T follicular helper cell (primary cell): ENCODE data around the gene RAD51.

Experiments
- DNase-seq: peaks from one replicate; pipeline ENCODE4 v3.0.0-alpha.2; 2020; ENCODE audit warnings: low read depth

RAD51 gene

DNA sequence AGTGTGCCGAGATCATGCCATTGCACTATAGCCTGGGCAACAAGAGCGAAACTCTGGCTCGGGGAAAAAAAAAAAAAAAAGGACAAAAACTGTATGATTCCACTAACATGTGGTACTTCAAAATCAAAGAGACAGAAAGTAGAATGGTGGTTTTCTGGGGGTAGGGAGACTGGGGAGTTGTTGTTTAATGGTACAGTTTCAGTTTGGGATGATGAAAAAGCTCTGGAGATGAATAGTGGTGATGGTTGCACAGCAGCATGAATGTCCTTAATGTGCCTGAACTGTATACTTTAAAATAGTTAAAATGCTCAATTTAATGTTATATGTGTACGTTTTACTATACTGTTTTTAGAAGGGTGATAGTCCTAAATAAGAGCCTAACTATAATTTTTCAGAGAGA, 27.4 kb downstream of the RAD51 start:
- no peak for DNase-seq

DNA sequence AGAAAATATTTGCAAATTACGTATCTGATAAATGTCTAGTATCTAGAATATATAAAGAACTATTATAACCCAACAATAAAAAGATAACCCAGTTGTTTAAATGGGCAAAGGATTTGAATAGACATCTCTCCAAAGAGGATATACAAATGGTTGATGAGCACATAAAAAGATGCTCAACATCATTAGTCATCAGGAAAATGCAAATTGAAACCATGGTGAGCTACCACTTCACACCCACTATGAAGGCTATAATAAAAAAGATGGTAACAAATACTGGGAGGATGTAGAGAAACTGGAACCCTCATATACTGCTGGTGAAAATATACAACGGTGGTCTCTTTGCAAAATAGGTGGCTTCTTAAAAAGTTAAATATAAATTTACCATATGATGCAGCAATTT, 28.0 kb downstream of the RAD51 start:
- DNase-seq = no peak

DNA sequence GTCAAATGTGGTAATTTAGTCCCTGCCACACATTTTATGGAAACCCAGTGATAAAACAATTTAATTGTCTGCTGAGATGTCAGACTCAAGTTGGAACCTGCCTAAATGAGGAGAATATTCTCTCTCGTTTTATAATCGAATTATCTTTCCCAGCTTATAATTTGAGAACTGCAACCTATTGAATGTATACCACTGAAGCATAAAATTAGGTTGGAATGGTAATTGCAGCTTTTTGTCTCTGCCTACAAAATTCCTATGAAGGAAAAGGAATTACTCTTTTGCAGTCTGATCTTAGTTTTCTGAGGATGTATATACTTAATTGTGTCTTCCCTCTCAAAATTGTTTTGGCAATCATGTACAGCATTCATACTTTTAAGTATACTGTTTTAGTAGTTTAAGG, 28.9 kb downstream of the RAD51 start:
- no peak for DNase-seq

DNA sequence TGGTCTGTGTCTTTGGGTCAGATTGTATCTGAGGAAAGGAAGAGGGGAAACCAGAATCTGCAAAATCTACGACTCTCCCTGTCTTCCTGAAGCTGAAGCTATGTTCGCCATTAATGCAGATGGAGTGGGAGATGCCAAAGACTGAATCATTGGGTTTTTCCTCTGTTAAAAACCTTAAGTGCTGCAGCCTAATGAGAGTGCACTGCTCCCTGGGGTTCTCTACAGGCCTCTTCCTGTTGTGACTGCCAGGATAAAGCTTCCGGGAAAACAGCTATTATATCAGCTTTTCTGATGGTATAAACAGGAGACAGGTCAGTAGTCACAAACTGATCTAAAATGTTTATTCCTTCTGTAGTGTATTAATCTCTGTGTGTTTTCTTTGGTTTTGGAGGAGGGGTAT, 36.1 kb downstream of the RAD51 start:
- no peak for DNase-seq

DNA sequence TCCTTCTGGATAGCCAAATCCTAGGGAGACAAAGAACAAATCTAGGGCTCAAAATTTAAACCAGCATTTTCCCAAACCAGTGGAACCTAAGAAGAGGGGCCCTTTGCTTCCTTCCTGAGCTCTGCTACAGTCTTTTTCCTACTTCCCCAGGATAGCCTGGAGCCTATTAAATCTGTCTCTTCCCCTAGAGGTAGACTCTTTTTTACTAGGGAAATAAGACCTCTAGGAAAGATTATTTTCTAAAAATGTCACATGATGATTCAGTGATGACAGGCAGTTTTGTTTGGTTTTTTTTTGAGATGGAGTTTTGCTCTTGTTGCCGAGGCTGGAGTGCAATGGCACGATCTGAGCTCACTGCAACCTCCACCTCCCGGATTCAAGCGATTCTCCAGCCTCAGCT, 41.6 kb downstream of the RAD51 start:
- no peak for DNase-seq

DNA sequence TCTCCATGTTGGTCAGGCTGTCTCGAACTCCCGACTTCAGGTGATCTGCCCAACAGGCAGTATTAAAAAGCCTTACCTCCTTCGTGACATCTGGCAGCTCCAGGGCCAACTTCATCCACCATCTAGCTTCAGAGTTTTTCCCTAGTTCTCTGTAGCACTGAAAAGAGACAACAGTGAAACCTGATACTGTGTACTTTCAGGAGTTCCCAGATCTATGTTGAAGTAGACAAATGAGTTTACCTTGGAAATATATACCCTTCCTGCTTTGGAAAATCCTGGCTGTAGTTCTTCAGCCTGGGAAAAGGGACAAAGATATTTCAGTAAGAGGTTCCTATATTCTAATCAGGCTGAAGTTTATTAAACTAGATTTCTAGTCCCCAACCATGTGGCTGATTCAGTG, 42.1 kb downstream of the RAD51 start:
- DNase-seq = no peak

DNA sequence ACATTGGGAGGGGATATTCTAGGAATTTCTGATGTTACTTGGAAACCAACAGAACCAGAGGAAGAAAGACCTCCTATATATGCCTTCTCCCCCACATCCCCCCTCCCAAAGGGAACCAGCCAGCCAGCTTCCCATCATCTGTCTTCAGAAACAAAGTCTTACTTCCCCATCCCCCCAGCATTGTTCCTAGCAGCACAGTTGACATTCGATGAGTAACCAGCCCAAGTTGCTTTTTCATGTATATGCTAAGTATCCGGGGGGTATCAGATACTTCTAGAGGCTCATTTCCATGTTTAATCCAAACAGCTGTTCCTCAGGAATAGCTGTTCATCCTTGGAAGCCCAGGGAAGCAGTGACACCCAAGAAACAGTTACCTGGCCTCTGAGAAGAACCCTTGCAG, 44.1 kb downstream of the RAD51 start:
- DNase-seq = no peak

DNA sequence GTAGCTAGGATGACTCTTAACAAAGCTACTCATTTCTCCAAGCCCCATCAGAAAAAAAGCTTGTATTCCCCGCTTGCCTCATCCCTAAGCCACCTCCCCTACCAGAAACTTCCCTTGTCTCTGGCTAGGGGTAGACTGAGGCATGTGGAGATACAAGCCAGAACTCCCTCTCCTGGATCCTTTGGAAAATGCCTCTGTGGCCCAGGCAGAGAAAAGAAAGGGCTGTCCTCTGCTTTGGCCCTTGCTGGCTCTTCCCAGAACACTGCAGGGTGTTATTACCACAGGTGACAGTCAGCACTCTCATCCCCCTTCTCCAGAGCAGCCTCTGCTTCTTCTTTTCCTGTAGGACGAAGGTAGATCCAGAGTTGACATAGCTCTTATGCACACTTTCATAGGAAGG, 44.9 kb downstream of the RAD51 start:
- no peak for DNase-seq

DNA sequence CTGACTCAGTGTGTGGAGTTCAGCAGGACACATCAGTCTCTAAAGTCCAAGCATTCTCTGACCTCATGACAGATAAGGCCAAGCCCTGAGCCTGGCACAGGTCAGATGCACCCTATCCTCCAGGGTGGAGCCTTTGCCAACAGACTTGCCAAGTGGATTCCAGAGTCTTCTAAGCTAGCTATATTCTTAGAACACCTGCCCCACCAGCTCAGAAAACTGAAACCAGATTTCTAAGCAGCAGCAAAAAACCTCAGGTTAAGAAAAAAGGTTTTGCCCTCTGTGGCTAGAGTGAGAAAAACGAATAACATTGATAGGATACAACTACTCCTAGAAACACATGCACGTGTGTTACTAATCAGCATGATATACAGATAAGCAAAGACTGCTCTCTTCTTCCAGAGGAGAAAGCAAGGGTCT, 48.5 kb downstream of the RAD51 start:
- no peak for DNase-seq

DNA sequence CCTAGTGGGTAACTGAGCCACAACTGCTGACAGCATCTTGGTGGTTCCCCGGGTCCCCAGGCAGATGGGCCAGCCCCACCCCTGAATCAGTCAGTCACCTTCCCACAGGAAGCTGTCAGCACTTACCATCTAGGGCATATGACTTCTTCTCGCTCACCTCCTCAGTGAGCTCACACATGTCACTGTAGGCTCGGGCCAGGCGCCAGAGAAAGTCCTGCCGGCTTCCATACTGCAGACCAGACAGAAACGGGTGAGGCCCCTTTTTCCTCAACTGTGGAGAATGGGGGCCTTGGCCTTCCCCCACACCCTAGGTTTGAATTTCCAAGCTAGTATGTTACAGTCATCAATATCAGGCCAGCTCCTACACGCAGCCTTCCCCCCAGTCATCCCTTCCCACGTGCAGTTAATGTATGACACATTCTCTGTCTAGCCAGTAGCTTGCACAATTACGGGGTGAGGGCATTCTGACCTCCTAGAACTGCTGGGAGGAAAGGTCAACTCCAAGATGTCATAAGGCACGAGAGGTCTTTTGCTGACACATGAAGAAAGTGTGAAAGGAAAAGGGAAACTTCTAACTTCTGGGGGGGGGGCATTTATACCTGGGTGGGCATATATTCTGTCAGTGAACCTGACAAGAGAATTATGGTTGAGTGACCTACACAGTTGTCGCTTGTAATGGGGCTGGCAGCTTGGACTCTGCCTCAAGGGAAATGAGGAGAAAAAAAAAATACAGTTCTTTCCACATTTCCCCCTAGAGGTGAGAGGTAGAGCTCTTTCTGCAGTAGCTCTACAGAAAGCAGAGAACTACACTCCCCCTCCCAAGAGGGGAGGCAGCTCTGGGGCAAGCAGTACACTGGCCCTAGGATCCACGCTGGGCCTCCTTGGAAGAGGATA, 49.2 kb downstream of the RAD51 start:
- no peak for DNase-seq

DNA sequence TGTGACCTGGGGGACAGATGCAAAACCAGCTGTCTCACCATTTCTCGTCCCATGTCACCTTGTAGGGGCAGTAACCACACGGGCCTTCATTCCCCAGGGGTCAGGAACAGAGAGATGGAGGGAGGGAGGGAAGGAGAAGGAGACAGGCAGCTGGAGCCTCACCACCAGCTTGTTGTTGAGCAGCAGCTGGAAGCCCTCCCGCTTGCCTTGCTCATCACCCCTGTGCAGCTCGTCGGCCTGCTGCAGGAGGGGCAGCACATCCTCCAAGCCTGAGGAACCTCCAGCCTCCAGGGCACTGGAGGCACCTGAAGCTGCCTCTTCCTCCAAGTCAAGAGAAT, 49.8 kb downstream of the RAD51 start:
- DNase-seq = no peak

DNA sequence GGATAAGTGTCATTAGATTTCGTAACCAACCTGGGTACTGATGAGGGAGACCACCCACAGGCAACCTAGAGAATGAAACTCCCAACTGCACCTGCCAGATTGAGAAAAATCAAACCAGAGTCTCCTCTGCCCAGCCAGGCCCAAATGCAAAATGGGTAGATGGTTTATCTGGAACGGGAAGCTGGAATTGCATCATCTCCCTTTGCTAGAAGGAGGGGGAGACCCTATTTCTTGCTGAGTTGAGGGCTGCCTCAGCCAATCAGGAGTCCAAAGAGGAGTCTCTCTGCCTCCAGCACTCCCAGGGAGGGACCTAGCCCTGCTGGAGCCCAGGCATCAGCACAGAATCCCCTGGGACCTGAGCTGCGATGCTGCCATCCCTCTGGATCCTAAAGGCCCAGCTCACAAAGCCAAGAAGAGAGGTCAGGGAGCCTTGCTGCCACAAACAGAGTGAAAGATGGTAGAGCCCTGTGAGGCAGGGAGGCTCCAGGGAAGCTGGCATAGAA, 52.0 kb downstream of the RAD51 start:
- no peak for DNase-seq

DNA sequence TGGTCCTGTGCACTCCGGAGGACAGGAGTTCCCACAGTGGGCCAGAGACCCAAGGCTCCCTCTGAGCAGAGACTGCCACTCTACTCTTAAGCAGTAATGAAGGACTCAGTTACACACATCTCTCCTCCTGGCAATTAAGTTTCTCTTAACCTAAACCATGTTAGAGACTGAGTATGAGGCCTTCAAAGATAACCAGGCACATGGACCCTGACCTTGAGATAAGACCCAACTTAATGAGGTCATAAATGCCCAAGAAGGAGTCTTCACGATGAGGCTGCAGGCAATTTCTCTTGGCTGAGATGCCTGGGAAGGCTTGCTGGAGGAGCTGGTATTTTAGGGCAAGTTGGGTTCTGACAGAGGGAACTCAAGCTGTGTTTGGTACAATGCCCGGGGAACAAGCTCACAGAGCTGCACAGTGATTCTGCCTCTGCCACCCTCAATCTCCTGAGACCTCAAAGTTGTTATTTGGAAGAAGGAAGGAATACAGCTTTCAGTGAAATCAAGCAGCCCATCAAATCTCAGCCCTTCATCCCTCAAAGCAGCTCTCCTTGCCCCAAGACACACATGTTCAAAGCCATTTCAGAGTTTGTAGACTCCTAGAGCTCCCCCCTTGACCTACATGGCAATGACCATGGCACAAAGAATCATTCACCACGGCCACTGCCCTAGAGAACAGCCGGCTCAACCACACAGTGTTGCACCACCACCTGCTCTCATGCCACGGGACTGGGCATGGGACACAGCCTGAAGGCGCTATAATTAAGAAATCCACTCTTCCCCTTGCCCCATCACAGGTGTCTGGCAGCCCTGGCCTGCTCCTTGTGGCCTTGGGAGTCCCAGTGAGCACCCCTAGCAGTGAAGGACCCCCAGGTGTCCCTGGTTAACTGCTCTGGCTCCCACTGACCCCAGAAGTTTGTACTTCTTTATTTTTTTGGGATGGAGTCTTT, 53.0 kb downstream of the RAD51 start:
- no peak for DNase-seq

DNA sequence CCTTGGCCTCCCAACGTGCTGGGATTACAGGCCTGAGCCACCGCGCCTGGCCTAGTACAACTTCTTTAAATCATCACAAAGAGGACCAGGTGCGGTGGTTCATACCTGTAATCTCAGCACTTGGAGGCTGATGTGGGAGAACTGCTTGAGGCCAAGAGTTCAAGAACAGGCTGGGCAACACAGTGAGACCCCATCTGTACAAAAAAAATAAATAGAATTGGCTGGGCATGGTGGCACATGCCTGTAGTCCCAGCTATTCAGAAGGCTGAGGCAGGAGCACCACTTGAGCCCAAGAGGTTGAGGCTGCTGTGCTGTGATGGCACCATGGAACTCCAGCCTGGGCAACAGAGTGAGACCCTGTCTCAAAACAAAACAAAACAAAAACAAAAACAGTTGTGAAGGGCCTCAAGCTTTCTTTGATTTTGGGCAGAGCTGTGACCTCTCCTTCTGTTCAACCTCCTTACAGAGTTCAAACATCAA, 54.2 kb downstream of the RAD51 start:
- no peak for DNase-seq

DNA sequence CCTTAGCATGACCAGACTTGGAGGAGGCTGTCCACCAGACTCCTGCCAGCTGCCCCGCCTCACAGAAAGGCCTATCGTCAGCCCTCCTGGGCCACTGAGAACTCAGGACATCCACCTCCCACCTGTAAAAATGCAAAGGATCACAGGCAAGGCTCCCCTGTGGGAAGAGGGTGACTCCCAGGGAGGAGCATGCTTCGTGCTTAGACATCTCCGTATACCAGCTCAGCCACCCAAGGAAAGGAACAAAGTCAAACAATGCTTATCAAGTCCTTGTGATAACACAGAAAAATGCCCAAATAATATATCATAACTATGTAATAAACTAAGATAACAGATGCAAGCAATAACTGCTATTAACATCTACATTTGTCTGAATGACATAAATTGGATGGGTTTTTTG, 55.9 kb downstream of the RAD51 start:
- DNase-seq = no peak

DNA sequence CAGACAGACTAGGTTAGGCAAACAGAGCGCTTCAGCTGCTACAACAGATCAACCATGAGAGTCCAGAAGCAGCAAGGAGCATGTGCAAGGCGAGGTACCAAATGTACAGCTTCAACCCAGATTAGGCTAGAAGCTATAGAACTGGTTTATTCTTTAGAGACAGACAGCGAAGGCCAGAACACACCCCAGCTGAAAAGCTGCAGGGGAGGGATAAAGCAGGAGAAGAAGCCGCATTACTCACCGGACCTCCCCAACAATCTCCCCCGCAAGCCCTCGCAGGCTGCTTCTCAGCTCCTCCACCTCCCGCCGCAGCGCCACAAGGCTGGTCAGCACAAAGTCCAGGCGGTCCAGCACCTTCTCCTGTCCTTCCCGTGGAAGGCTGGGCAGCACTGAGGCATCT, 56.8 kb downstream of the RAD51 start:
- no peak for DNase-seq

DNA sequence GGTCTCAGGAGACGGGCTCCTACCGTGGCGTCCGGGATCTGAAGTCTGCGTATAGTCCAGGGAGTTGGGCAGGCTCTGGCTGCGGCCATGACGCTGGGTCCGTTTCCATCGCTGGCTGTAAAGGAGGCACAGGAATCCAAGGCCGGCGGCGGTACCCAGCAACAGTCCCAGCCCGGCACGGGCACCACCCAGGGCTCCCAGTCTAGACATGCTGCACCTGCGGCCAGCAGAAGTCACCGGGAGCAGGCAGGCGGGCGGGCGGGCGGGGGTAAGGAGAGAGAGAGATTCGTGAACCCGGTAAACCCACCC, 59.6 kb downstream of the RAD51 start:
- no peak for DNase-seq

DNA sequence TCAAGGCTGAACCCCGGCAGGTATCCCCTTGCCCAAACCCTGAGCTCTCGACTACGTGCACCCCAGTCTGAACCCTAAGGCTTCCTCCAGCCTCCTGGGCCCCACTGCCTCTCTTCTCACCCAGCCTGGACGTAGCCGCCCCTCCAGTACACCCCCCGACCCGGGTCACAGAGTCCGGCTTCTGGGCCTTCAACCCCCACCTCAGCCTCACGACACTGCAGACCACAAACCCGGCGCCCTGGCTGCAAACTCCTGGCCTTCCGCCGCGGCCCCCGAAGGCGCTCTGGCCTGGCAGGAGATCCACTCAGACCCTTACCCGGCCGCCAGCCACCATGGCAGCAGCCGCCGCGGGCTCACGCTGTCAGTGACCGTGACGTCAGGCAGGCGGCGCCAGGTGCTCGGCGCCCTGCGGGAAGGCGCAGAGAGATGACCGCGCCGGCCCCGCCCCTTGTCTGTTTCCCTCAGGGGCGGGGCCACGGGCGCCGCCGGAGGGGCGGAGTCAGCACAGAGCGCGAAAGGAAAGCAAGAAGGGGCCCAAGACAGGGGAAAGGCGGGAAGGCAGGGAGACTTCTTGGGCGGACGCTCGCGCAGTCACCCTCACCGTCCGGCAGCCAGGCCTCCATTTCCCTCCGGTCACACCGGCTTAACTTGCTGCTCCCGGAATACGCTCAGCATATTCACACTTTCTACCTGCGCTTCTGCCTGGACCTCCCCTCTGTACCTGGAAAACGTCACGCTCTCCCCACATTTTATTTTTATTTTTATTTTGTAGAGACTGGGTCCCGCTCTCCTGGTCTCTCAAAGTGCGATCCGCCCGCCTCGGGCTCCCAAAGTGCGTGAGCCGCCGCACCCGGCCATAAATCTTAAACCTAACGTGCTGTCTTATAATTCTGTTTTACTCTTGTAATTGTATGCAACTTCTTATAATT, 60.2 kb downstream of the RAD51 start, which contains the start of gene RMDN3:
Gene RMDN3 (minus strand): TSS at position 372 of the 929 bp plus-strand sequence. CDS start 471 bp downstream, outside the sequence.
- peak; percentile 88 for DNase-seq

DNA sequence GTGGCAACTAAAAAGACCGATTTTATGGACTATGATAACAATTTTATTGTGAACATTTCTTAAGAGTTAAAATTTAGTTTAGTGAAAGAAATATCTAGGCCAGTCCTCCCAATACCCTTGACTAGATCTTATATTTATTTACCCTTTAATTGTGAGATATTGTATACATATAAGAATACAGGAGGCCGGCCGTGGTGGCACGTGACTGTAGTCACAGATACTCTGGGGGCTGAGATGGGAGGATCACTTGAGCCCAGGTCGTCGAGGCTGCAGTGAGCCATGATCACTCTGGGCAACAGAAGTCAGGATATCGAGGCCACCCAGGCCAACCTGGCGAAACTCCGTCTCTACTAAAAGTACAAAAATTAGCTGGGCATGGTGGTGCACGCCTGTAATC, 60.8 kb downstream of the RAD51 start:
- no peak for DNase-seq

DNA sequence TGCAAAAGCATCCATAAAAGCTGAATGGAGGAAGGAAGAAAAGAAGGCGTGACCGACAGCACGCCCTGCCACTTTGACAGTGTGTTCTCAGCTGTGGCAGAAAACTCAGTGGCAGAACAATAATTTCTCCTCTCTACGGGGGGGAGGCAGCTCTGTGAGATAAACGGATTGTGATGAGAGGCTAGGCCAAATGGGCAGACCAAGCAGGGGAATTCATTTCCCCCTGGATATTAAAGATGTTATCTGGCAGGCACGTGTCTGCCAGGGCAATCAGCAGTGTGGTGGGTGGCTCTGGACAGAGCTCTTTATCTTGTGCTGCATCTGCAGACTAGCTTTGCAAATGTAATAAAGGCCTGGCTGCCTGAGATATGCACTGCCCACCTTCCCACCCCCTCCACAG, 62.0 kb downstream of the RAD51 start:
- no peak for DNase-seq

DNA sequence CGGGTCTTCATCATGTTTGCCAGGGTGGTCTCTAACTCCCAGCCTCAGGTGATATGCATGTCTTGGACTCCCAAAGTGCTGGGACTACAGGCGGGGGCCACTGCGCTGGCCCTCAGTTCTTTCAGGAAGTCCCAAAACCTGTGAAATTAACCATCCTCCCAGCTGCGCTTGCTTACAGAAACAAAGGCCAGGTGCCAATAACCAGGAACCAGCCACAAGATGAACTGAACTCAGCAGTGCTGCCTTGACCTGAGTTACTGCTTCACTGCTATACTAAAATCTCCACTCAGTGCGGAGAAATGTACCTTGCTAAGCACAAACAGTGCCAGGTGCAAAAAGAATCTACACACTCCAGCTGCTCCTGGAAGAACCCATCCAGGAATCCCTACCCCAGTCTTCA, 65.0 kb downstream of the RAD51 start:
- DNase-seq = no peak
